NCI-H1417 (cell line): ENCODE data around the gene CBL.

Experiments
- DNase-seq, 3 experiments: peaks; one replicate each; lab custom pipeline; 2025; lab: John Stamatoyannopoulos, UW

Gene CBL

DNA sequence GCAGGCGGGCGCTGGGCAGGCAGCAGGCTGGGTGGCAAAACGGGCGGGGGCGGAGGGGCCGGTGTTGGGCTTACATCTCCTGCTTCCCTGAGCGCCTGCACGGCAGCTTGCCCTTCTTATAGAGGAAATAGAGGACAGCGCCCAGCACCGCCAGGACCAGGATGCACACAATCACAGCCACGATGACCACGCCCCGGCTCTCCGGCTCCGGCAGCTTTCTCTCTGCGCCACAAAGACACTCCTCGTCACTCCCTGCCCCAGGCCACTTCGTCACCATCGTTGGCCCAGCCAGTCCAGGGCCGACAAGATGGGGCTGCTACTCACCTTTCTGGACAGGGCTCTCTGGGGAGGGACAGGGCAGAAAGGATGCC lies 104.5 kb downstream of the CBL start:
- DNase-seq = no peak

DNA sequence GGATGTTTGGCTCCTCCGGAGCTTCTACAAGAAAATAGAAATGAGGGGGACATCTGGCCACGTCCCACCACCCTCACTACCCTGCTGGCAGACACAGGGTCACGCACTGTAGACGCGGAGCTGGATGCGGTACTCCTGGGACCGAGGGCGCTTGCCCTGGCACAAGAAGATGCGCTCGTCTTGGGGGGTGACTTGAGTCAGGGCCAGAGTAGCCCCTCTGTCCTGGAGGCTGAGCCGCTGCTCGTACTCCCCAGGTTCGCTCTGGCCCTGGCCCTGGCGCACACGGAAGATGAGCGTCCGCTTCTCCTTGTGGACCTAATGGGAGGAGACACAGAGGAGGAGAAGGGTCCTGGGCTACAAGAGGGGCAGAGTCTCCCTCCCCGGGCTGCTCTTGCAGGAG lies 108.6 kb downstream of the CBL start:
- no peak for DNase-seq

DNA sequence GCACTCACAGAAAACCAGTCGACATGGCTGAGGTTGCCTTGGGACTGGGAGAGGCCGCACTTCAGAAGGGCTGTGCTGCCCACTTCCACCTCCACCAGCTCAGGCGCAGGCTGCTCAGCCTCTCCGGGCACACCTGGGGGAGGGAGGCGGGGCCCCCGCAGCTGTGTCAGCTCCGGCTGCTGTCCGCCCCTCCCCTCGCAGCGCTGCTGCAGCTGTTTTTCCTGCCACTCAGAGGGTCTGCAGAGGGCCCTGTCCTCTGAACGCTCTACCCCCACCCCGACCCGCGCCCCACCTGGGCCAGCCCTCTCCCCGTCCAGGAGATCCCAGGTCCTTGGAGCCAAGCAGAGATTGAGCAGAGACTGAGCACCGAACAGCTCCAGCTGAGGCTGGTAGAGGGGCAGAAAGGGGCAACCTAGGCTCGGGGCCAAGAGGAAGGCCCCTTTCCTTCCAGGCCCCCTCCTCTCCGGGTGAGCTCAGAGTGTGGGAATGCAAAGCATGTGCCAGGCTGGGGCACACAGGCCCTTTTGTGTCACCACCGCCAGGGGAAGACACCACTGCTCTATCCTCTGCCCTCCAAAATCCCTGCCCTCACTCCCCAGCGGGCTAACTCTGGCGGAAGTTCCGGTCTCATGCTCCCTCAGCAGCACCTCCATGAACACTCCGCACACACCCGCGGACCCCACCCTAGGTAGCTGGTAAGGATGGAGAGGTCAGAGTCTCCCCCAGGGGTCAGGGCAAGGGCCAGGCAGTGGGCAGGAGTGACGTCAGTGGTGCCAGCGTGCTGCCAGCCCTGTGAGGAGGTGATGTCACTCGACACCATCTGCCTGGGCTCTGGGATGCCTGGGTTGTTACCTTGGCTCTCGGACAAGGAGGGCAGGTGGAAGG lies 109.2 kb downstream of the CBL start:
- peak; percentile 36 to 80 (median 71) for DNase-seq

DNA sequence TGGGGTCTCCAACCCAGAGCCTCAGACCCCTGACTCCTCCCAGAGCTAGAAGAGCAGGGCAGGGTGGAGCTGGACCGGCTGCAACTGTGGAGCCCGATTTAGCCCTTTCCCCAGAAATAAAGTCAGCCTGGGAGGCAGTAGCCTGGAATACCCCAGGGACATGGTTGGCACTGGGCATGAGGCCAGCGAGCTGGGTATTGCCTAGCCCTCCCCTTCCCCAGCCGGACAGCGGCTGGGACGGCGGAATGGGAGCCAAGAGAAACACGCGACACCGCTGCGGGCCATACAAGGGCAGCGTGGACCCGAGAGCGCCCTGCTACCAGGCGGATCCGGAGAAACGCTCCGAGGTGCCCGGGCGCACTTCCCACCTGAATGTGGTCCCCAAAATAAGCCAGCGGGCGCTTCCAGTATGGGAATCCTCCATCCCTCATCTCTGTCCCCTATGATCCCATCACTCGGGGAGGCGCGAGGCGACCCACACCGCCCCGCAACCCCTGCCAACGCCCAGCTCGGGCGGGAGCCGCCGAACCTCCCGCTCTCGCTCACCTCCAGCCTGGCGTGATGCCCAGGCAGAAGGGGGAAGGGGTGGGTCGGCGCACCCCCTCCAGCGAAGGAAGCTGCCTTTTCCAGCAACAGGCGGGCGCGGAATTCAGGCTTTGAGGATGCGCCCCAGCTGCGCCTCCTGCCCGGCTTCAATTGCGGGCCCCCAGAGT lies 110.0 kb downstream of the CBL start:
- peak in 2 of 3 experiments; percentile 77 to 80 for DNase-seq

DNA sequence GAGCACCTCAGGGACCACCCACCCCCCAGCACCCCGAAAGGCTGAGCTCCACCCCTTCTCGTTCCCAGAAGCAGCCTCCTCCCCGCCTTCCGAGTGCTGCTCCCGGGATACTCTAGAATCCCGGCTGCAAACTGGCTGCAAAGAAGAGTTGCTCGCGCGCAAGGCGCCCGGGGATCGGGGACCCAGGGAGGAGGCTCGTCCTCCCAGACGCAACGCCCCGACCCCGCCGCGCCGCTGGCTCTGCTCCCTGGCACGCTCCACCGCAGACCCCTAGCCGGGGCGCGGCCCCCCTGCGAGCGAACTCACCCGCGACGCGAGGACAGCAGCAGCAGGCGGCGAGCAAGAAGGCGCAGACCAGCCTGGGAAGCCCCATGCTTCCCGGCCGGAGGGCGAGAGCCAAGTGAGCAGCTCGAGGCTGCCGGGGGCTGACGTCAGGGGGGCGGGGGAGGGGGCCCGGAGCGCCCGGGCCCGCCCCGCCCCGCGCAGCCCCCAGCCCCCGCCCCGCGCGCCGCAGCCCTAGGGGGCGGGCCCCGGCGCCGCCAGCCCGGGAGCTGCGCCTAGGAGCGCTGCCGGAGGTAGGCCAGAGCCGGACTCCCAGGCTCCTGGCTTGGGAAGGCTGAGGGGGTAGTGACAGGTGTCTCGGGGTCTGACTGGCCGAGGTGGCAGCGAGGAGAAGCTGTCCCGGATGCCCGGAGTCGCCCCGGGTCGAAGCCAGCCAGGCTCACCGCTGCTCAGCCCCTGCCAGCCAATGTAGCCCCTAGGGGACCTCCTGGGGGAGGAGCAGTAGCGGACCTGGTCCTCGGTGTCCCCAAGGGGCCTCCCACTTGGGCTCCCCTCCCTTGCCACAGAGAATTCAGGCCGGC lies 110.8 kb downstream of the CBL start, which contains the start of gene MCAM:
Gene MCAM (minus strand): TSS at position 402 of the 863 bp plus-strand sequence. CDS start 29 bp downstream, at position 373.
- peak in 2 of 3 experiments; percentile 73 to 77 for DNase-seq

DNA sequence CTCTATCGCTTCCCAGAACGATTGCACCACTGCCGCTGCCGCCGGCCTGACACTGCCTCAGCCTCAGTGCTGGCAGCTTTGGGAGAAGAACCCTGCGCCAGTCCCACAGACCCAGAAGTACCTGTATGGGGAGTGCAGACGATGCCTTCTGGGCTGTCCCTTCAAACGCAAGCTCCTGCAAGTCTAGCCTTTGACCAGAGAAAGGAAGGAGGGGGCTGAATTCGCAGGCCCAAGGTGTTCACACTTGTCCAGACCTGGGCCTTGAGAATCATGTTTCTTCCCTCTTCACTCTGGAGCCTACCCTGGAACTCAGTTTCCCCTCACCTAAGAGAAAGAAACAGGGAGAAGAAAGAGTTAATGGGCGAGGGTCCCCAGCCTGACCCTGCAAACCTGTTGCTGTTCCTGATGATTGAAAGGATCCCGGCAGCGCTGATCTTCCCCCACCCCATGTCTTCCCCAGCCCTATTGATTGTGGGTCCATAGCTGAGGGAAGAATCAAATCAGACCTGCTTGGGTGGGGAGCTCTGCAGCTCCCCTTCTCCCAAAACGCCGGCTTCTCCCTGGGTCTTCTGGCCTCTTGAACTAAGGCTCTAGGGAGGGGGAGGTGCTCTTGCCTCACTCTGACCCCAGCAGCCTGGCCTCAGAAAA lies 111.6 kb downstream of the CBL start:
- DNase-seq = no peak

DNA sequence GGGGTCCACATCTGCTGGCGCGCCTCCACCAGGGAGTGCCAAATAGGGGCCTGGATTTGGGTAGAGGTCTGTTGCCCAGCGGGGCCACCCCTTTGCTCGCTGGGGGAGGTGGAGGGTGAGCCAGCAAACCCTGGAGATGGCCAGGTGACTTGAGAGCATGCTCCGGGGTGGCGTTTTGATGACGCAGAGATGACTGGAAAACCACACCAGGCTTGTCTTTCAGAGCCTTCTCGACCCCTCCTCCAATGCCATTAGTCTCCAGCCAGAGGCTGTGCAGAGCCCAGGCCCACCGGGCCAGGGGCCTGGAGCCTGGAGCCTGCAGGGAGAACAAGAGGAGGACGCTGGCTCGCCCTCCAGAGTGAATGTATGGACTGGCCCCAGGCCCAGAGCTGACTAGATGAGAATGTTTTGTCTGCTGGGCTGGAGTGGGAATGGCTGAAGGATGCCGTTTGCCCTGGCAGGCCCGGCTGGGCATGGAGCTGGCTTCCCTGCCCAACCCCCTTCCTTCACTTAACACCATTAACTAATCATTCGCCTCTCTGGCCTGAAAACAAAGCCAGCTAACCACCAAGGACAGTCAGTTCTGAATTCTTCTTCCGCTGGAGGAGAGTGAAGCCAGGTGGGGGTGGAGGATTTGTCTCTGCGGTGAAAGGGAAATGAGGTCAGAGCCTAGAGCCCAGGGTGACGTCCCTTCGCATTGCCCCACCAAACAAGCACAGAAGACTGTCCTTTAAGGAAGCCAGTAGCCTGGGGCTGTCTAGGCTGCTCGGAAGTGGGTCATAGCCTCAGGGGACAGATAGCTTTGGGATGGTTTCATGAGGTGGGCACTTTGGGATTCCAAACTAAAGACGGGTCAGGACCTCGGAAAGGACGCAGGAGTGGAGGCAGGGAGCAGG lies 112.3 kb downstream of the CBL start:
- DNase-seq = no peak

DNA sequence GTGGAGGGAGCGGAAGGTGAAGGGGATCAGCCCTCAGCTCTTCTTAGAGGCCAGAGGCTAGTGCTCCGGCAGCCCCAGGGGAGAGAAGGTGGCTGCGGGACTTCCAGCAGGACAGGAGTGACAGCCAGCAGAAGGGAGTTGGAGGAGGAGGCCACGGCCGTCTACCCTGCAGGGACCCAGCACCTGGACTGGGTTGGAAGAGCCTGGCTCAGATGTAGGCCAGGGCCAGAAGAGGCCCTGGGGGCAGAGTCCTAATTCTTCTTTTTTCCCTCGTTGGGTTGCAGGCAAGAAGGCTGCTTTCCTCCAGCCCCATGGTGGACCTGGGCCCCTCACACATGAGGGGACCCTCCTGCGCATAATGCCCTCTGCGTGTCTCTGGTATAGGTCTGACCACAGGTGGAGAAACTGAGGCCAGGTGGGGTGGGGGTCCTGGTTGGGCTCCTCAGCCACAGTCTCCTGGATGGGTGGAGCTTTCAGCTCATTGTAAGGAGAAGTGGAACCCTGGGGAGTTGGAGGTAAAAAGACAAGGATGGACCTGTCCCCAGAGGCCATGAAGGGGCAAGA lies 113.1 kb downstream of the CBL start:
- no peak for DNase-seq

DNA sequence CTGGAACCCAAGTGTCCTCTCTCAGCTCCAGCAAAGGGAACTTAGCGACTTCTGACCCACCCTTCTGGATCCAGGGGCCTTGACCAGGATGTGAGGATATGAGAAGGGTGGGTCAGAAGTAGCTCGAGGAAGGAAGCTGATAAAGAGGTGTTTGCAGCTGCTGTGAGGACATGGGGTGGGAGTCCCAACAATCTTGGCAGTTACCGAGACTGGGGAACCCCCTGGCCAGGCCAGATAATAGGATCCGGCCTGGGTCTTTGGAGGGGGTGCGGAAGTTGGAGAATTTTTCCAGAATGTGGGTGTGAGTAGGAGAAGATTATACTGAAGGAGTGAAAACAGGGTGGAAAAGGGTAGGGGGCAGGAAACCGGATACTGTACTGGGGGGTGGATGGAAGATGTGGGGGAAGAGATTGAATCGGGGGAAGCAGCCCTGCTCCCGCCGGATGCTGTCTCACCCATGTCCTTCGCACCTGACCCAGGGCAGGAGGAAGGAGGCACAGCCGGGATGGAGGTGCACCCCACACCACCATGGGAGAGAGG lies 113.6 kb downstream of the CBL start:
- no peak for DNase-seq

DNA sequence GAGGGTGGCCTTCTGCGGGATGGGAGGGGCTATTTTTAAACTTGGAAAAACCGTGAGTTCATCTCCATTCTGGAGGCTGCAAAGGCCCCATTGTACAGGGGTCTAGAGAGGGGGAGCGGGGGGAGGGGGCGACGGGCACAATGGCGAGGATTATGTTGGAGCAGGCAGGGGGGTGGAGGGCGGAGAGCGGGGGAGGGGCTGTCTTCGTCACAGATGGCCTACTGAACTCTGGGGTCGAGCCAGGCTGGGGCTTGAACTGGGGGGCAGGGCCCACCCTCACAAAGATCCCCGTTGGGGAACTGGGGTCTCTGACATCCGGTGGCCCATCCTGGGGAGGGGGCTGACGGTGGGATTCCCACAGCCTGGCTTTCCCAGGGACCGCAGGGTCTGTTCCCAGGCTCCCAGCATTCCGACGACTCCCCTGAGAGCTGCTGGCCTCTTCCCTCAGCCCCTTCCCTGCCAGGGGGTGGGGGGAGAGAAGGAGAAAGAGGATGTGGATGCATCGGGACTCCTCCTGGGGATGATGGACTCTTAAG lies 114.2 kb downstream of the CBL start:
- no peak for DNase-seq

DNA sequence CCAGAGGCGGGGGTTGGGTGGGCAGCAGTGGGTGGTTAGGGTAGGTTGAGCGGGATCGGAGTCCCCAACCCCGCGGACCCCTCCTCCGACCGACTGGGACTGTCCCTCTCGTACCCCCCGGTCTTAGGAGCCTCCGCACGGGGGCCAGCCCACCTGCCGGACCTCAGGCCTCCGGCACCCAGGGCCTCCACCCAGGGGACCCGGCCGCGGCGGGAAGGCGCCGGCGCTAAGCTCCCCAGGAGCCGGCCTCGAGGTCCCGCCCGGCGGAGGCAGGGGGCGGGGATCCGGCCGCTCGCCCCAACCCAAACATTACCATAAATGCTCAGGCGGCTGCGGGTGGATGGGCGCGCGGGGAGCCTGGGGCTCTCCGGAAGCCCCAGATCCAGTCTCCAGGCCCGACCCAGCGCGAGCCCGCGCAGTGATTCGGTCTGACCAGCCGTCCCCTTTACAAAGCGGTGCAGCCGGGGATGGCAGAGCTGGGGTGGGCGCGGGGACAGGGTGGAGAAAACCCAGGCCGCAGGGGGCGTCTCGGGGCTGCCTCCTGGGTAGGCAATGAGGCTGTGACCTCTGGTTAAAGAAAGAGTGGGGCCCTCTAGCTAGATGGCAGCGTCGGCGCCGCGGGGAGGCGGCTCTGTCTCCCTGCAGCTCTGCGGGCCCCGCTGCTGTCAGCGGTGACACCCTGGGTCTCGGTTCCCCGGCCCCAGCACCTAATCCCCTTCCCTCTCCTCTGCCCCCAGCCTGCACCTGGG lies 114.8 kb downstream of the CBL start:
- DNase-seq = no peak

DNA sequence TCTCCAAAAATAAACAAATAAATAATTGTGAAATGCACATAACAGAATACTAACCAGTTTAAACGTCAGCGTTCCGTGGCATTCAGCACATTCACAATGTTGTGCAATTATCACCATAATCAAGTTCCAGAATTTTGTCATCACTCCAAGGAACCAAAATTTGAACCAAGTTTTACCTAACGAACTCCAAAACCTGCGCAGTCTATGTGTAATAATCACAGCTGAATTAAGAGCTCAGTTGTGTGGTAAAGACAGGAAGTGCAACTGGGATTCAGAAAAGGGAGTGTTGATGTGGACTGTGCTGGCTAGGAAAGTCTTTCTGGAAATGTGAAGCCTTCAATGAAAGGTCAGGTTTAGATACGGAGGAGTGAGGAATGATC lies 116.2 kb downstream of the CBL start:
- no peak for DNase-seq

DNA sequence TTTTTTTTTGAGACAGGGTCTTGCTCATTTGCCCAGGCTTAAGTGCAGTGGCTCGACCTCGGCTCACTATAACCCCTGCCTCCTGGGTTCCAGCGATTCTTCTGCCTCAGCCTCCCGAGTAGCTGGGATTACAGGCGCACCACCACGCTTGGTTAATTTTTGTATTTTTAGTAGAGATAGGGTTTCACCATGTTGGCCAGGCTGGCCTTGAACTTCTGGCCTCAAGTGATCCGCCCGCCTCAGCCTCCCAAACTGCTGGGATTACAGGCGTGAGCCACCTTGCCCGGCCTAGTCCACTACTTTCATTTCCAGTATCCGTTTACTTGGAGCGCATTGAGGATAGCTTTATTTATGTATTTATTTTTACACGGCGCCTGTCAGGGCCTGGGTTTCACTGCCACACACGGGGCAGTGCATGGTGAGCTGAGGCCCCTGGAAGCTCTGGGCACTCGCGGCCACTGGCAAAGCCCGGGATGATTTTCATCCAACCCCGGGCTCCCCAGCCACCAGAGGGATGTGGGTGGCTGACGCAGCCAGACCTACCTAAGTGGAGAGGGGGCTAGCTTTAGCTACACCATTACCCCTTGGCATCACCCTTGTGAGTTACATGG lies 116.9 kb downstream of the CBL start:
- no peak for DNase-seq

DNA sequence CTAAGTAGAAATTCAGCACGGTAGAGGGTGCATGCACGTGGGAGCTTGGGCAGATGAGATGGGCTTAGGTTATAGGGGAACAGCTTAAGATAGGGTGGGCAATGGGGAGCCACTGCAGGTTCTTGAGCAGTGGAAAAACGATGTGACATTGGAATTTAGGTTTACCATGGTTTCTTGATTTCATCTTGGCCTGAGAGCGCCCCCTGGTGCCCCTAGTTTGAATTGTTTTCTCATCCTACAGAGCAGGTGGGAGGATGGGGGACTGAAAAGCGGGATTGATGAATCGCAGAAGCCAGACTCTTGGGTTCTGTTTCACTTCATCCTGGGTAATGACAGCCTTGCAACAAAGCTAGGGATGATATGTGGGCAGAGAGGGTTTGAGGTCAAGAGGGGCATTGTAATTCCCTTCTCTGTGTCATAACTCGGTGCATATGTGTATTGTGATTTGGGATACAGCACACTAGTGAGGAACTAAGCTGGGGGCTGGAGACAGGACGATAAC lies 117.4 kb downstream of the CBL start:
- peak; percentile 62 to 86 (median 64) for DNase-seq

DNA sequence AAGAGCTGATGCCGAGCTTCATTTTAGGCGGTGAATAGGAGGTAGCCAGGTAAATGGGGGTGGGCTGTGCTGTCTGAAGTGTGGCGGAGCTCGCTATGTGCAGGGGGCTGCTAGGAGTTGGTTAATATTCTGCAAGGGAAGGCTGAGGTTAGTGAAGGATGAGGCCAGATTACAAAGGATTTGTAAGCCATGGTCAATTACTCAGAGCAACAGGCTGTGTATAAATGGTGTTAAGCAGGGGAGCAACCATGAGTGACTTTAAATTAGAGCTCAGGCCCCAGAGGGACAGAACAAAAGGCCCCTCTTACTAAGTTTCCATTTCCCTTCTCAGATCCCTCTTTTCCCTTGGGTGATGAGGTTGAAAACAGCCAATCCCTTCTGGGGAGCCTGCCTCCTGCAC lies 118.0 kb downstream of the CBL start:
- no peak for DNase-seq

DNA sequence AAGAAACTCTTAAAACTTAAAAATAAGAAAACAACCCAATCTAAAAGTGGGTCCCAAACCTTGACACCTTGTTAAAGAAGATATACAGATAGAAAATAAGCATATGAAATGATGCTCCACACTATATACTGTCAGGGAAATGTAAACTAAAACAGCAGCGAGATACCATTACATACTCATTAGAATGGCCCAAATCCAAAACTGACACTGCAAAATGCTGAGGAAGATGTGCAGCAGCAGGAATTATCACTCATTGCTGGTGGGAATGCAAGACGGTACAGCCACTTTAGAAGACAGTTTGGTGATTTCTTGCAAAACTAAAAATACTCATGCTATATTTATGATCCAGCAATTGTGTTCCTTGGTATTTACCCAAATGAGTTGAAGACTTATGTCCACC lies 123.2 kb downstream of the CBL start:
- no peak for DNase-seq

DNA sequence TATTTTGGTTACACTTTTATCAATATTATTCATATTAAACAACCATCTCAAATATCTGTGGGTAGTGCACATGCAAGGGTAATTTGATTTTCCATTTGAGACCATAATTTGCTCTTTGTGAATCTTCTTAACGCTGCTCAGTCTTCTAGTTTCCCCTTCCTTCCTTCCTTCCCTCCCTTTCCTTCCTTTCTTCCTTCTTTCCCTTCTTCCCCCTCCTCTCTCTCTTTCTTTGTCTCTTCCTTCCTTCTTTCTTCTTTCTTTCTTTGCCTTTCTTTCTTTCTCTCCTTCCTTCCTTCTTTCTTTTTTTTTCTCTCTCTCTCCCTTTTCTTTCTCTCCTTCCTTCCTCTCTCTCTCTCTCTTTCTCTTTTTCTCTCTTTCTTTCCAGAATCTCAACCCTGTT lies 124.1 kb downstream of the CBL start:
- DNase-seq = no peak

DNA sequence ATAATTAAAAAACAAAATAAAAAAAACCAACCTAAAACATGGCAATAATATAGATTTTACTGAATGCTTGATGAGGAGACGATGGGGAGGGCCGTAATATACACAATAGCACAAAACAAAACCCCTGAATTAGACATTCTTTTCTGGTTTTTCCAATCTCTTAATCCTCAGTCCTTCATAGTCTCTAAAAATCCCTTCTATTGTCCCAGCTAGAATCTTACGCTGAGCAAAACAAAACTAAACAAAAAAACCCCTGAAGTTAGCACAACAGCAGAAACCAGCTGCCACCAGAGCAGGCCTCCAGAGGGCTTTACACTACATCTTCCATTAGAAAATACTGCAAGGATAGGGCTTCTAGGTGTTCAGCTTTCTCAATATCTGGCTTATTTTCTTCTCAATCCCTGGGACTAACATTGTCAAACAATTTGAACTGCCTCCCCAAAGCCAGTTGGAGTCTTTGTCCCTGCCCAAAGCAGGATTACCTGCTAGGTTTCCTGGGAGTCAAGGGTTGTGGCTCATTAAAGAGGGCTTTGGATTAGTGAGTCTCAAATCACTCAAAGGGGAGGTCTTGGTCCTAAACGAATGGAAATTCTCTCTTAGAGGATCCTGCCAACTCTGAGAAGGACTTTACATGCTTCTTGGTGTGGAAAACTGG lies 126.1 kb downstream of the CBL start:
- no peak for DNase-seq
